Endothelial cell of umbilical vein (primary cell): ENCODE results near the gene NFATC1. TPM values are rescaled to one million over a fixed set of nuclear protein-coding genes. Genes with fewer than 3 reads are reported as not detected.

ENCODE experiments used
- BruUV-seq: library from RNA; stranded (reverse); fragments of 400-500 nt; replicated peaks from 2 replicates; lab custom pipeline; 2021; lab: Mats Ljungman, UMichigan
- CTCF ChIA-PET: fragments of 300-600, 350-600 bp; sonication (Branson Sonifier 250); formaldehyde crosslinking; loops from one replicate; lab custom pipeline; 2021; ENCODE audit warnings: antibody characterized with exemption, inconsistent platforms; lab: Charles Lee
- POLR2A ChIA-PET: fragments of 300-600, 350-600 bp; sonication (Branson Sonifier 250); formaldehyde crosslinking; loops from one replicate; lab custom pipeline; 2021; ENCODE audit warnings: antibody characterized with exemption, inconsistent platforms; lab: Charles Lee
- DNase-seq: peaks from one replicate; pipeline ENCODE4 v3.0.0-alpha.2; 2011; ENCODE audit warnings: low read depth, low spot score
- FAIRE-seq: peaks from 2 replicates; lab custom pipeline; 2011; peaks lifted over from hg19 to GRCh38; lab: Jason Lieb, UNC
- H2AFZ ChIP-seq: 2 replicates; pipeline ENCODE4 v1.6.0; 2012; ENCODE audit warnings: low read depth, low read length, control low read depth, inconsistent platforms
- H3K27ac ChIP-seq: 2 replicates; pipeline ENCODE4 v1.5.1; 2011; ENCODE audit warnings: low read depth, mild to moderate bottlenecking, control low read depth, low read length, moderate library complexity; ENCODE audit not compliant: insufficient read depth
- H3K27me3 ChIP-seq, 2 experiments: 2 replicates each; pipeline versions ENCODE4 v1.6.0 to v1.6.1; 2011; ENCODE audit warnings: low read length in 2 of 2, mixed read lengths in 1 of 2; ENCODE audit not compliant: control insufficient read depth in 2 of 2, insufficient read depth in 2 of 2
- H3K36me3 ChIP-seq, 2 experiments: 2 replicates in 1 of 2; 3 replicates in 1 of 2; pipeline ENCODE4 v1.5.1; 2011; ENCODE audit warnings: low read length in 2 of 2, mild to moderate bottlenecking in 1 of 2, moderate library complexity in 1 of 2; ENCODE audit not compliant: control insufficient read depth in 2 of 2, insufficient read depth in 2 of 2; ENCODE audit errors: extremely low read depth in 1 of 2
- H3K4me1 ChIP-seq: 3 replicates; pipeline ENCODE4 v1.5.1; 2011; ENCODE audit warnings: mild to moderate bottlenecking, low read length; ENCODE audit not compliant: control insufficient read depth, insufficient read depth; ENCODE audit errors: extremely low read depth
- H3K4me2 ChIP-seq: 2 replicates; pipeline ENCODE4 v1.6.1; 2011; ENCODE audit warnings: low read length, control low read depth, mixed read lengths; ENCODE audit not compliant: insufficient read depth
- H3K4me3 ChIP-seq, 3 experiments: fragments of 200-600 bp in 1 of 3; sonication (generic), shearing (Covaris generic) in 1 of 3; replicated peaks in 1 of 3; 2 replicates each; pipeline ENCODE4 v1.5.1; 2011 to 2016; ENCODE audit warnings: control low read depth in 3 of 3, low read length in 3 of 3, mild to moderate bottlenecking in 2 of 3, inconsistent platforms in 1 of 3, low read depth in 1 of 3, moderate library complexity in 1 of 3; ENCODE audit not compliant: insufficient read depth in 1 of 3
- H3K79me2 ChIP-seq: 2 replicates; pipeline ENCODE4 v1.6.0; 2012; ENCODE audit warnings: low read length, inconsistent platforms; ENCODE audit not compliant: control insufficient read depth, insufficient read depth
- H3K9ac ChIP-seq: replicated peaks from 2 replicates; pipeline ENCODE3; 2011; ENCODE audit warnings: low read length, control low read depth; ENCODE audit not compliant: insufficient read depth; ENCODE audit errors: extremely low read depth
- H3K9me1 ChIP-seq: replicated peaks from 3 replicates; pipeline ENCODE4 v1.6.0; 2011; ENCODE audit warnings: mild to moderate bottlenecking, low read length; ENCODE audit not compliant: control insufficient read depth, insufficient read depth; ENCODE audit errors: extremely low read depth
- H3K9me3 ChIP-seq: replicated peaks from 2 replicates; pipeline ENCODE4 v1.5.1; 2012; ENCODE audit warnings: low read length, inconsistent platforms; ENCODE audit not compliant: control insufficient read depth, insufficient read depth
- H4K20me1 ChIP-seq: replicated peaks from 2 replicates; pipeline ENCODE3; 2011; ENCODE audit warnings: mild to moderate bottlenecking, low read length; ENCODE audit not compliant: control insufficient read depth, insufficient read depth; ENCODE audit errors: extremely low read depth
- EZH2 ChIP-seq: IDR thresholded peaks from 2 replicates; pipeline ENCODE4 v1.6.1; 2012; ENCODE audit warnings: borderline replicate concordance, low read depth, mild to moderate bottlenecking, moderate library complexity, low read length, inconsistent platforms; ENCODE audit not compliant: severe bottlenecking
- FOS ChIP-seq: IDR thresholded peaks from 2 replicates; pipeline ENCODE4 v1.6.1; 2011; ENCODE audit warnings: mild to moderate bottlenecking, low read length, moderate library complexity, borderline replicate concordance; ENCODE audit not compliant: insufficient read depth
- GATA2 ChIP-seq: IDR thresholded peaks from 2 replicates; pipeline ENCODE4 v1.7.0; 2011; ENCODE audit warnings: low read depth, mild to moderate bottlenecking, moderate library complexity, mixed read lengths, low read length; ENCODE audit not compliant: insufficient read length, insufficient read depth
- JUN ChIP-seq: IDR thresholded peaks from 2 replicates; pipeline ENCODE4 v1.6.1; 2011; ENCODE audit warnings: borderline replicate concordance, low read depth; ENCODE audit not compliant: insufficient read length, insufficient read depth
- MYC ChIP-seq: IDR thresholded peaks from one replicate; pipeline ENCODE4 v1.6.1; 2011; ENCODE audit warnings: mild to moderate bottlenecking, low read depth, low read length
- POLR2A ChIP-seq: IDR thresholded peaks from 2 replicates; pipeline ENCODE4 v1.6.1; 2012; ENCODE audit warnings: low read depth, mild to moderate bottlenecking, control low read depth, low read length
- POLR2AphosphoS5 ChIP-seq: IDR thresholded peaks from 2 replicates; pipeline ENCODE4 v1.6.1; 2012; ENCODE audit warnings: low read depth, mild to moderate bottlenecking, control low read depth, low read length, moderate library complexity; ENCODE audit not compliant: insufficient read depth
- dilution Hi-C: fragments of 300-500 bp; cut with MboI; formaldehyde crosslinking; loops from one replicate; pipeline ENCODE4 v1.15.0; 2019; ENCODE audit warnings: low sequenced_read_pairs; ENCODE audit not compliant: extremely low pct_ligation_motif_present
- intact Hi-C: fragments of 100-400 bp; cut with micrococcal nuclease; formaldehyde crosslinking; loops from one replicate; pipeline ENCODE4 v1.10.0; 2022
- polyA plus RNA-seq, 4 experiments: library from polyadenylated mRNA; depleted of rRNA in 3 of 4; stranded (reverse) in 3 of 4; unstranded in 1 of 4; fragments of >200 nt; gene quantifications; 2 replicates each; pipeline versions ENCODE4 v1.2.1 to v1.2.3, GENCODE V29; 2011 to 2012; ENCODE audit warnings: missing spikeins in 1 of 4
- total RNA-seq: library from RNA; stranded (reverse); gene quantifications from 2 replicates; pipeline ENCODE4 v1.2.3, GENCODE V29; 2021
- TF ChIP-seq, protein P1 (sequence below): IDR thresholded peaks from 2 replicates; pipeline ENCODE4 v1.6.1; 2011; ENCODE audit not compliant: insufficient read depth, insufficient read length
- TF ChIP-seq, protein P2 (sequence below), 2 donors: IDR thresholded peaks; 1 replicate in 1 of 2; 2 replicates in 1 of 2; pipeline ENCODE4 v1.5.1; 2011; ENCODE audit warnings: low read length in 2 of 2, mild to moderate bottlenecking in 2 of 2, moderate library complexity in 2 of 2, control low read depth in 1 of 2, inconsistent platforms in 1 of 2, low read depth in 1 of 2; ENCODE audit not compliant: insufficient read depth in 1 of 2; ENCODE audit errors: extremely low read depth in 1 of 2

Gene NFATC1
- total and polyA plus RNA-seq, 2 donors (not counting 3 experiments of a cell fraction or from before 2014, with no cell fraction given) = 11.1 to 30.0 TPM

DNA sequence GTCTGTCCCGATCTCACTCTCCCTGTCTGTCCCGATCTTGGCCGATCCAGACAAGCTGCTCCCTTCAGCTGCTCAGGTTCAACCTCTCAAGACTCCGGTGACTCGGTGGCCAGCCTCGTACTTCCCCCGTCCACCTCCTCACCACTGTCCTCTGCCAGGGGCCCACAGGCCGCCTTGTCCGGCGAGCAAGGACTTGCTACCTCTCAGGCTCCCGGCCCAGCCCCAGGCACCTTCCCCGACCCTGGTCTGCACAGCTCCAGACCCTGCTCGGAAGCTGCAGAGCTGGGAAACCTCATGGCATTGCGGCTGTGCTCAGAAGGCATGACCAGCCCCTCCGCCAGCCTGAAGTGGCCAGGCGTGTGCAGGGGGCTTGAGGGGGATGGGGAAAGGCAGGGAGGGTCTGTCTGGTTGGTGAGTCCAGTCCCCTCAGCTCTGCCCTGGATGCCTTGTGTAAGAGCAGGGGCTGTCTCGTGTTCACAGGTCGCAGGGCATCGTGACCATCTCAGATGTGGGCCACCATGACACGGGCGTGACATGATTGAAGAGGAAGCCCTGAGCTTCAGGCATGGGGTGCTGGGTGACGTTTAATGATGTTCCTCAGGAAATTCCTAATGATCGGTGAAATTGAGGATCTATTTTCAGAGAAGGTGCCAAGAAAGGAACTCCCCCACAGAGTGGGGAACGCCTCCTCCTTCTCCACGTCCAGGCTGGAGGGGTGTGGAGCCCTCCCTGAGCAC, 162.6 kb downstream of the NFATC1 start:
- no peak for TF ChIP-seq JUN
- no peak for TF ChIP-seq FOS
- TF ChIP-seq GATA2 = no peak
- no peak for TF ChIP-seq POLR2AphosphoS5
- TF ChIP-seq, protein P1, sequence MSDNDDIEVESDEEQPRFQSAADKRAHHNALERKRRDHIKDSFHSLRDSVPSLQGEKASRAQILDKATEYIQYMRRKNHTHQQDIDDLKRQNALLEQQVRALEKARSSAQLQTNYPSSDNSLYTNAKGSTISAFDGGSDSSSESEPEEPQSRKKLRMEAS = no peak
- no peak for TF ChIP-seq EZH2
- TF ChIP-seq, protein P2, sequence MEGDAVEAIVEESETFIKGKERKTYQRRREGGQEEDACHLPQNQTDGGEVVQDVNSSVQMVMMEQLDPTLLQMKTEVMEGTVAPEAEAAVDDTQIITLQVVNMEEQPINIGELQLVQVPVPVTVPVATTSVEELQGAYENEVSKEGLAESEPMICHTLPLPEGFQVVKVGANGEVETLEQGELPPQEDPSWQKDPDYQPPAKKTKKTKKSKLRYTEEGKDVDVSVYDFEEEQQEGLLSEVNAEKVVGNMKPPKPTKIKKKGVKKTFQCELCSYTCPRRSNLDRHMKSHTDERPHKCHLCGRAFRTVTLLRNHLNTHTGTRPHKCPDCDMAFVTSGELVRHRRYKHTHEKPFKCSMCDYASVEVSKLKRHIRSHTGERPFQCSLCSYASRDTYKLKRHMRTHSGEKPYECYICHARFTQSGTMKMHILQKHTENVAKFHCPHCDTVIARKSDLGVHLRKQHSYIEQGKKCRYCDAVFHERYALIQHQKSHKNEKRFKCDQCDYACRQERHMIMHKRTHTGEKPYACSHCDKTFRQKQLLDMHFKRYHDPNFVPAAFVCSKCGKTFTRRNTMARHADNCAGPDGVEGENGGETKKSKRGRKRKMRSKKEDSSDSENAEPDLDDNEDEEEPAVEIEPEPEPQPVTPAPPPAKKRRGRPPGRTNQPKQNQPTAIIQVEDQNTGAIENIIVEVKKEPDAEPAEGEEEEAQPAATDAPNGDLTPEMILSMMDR (IDR thresholded peaks at IDR 0.05; ENCODE audit: extremely low read depth in 1 of 2, insufficient read depth in 1 of 2, low read depth in 1 of 2, low read length in 2 of 2) = no peak
- no peak for TF ChIP-seq POLR2A
- no peak for TF ChIP-seq MYC
- H3K9ac ChIP-seq = no peak overlapping the region
- dilution Hi-C loops (no loop called here), intact Hi-C loops (no loop called here)
- H3K4me1 ChIP-seq = no peaks in the 10 kb centered on the region
- H3K9me1 ChIP-seq = no peaks in the 10 kb centered on the region
- H3K4me2 ChIP-seq = no peak overlapping the region
- no TSS peak for BruUV-seq
- POLR2A ChIA-PET = no interaction called here
- no peak for FAIRE-seq
- H4K20me1 ChIP-seq = no peaks in the 10 kb centered on the region
- no peak overlapping the region for H2AFZ ChIP-seq
- no peaks in the 10 kb centered on the region for H3K36me3 ChIP-seq
- H3K27ac ChIP-seq = no peak overlapping the region
- H3K27me3 ChIP-seq = no peaks in the 10 kb centered on the region
- no peak overlapping the region for H3K4me3 ChIP-seq
- H3K79me2 ChIP-seq = no peaks in the 10 kb centered on the region
- H3K9me3 ChIP-seq = no peaks in the 10 kb centered on the region
- no peak for DNase-seq
- CTCF ChIA-PET = no interaction called here
